Stimulated activated CD4-positive, alpha-beta T cell treated with anti-CD3 and anti-CD28 coated beads, TNF-alpha, amount 100 ng/mL, for 4 hours (primary cell): ENCODE measurements around the gene SMCO2.
"Not testable (repeated sequence)": the region's sequence is repeated elsewhere in the genome, so short reads cannot be mapped to it uniquely, and the experiment has no call there.

ENCODE experiments used
- DNase-seq, 3 experiments: peaks; one replicate each; pipeline ENCODE4 v3.0.0-alpha.2; 2020; ENCODE audit warnings: low read depth in 3 of 3

The SMCO2 gene

DNA sequence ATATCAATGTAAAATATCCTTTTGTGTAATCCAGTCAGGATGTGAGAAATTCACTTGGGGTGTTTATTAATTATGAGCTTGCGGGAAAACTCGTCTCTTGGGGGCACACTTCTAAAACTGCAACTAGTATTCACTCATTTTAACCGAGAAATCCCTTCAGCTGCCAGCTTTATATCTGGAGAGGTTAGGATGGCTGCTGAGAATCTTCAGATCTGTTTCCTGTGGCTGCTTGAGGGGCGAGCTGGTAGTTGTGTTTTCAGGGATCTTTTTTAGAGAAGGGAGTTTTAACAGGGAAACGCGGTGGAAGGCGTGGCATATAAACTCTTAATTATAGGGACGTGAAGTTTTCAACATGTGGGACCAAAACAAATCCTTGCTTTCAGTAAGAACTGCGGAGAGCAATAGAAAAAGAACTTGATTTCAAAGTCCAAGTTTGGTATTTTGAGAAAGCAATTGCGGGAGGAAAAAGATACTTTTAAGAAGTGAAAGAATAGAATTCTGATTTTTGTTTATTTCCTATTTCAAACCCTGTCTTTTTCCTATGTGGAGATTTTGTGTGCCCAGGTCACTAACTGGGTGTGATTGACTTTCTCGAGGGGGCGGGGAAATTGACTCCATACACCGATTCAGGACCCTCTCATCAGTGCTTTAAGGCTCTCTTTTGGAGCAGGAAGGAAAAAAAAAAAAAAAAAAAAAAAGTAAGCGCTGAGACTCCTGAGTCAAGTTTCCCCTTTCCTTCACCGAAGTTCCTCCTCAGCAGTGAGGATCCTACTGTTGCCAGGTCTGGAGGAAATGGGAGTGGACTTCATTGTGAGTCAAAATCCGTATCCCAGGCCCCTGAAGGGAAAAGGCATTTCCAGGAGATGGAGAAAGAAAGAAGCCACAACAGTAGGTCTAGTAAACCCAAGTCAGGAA, 78.6 kb downstream of the SMCO2 start:
- no peak for DNase-seq

DNA sequence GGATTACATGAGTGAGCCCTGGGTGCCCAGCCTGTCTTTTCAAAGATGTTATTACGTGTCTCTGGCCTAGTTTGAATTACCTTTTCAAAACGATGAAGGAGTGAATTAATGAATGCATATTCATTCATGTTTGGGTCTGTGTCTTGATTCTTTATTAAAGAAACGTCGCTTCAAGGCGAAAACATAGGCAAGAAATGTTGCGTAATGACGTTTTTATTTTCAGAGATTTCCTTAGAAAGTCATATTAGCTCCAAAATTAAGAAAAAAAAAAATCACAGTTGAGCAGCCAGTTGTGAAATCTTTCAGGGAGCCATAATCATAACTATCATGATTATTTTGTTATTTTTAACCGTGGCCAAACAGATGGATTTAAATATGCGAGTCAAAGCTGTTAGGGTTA, 81.0 kb downstream of the SMCO2 start:
- DNase-seq, result no peak

DNA sequence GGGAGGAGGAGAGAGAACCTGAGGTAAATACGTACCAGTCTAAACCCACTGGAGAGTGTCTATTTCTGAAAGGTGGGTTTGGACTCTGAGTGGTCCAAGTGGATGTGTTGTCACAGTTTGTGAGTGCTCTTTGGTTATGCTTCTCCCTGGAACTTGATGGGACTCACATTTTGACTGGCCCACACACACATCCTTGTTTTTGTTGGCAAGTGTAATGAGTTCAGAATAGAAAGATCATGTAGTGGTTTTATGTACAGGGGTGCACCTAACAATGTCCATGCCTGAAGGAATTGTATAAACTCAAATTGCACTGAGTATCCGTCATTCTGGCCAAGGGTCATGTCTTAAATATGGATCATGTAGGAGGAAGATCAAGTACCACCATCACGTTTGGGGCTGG, 82.3 kb downstream of the SMCO2 start:
- no peak for DNase-seq

DNA sequence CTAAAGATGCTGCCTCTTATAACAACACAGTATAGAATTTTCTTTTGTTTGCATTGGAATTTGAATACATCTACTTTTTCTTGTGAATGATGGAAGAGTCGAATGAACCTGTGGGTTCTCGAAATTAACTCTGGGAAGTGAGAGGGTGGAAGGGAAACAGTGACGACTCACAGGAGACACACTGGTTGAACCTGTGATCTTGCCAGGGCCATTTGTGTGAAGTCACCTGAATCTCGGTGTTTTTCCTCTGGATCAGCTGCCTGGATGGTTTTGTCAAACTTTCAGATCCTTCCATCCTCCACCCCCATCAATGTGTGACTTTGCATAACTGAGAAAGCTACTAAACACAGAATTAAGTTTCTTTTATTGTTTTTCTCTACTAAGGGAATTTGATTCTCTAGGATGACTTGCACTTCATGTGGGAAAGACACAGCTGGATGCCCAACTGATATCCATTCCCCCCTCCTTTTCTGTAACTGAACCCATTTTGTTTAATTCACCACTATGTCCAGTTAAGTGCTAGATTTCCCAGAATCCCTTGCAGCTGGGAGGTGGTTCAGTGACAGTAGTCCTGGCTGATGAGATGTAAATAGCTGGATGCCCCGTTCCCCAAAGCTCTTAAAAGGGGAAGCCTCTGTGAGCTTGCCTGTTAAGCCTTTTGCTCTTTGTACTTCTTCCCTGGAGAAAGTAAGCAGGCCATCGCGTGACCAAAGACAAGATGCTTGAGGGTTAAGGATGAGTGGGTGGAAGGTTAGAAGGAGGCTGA, 83.8 kb downstream of the SMCO2 start:
- no peak for DNase-seq

DNA sequence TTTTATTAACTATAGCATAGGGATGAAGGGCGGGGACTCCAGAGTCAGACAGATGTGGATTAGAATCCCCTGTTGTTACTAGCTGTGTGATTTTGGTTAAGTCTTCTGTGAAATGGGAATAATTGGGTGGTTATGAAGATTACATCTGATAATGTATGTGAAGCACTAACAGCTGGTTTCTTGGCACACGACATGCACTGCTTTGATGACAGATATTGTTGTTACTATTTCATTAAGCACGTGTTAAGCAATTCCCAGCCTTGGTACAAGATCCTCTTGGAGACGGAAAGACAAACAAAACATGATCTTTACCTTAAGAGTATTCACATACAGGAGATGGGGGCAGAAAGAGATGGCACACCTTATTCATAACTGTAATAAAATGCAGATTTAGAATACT, 85.4 kb downstream of the SMCO2 start:
- no peak for DNase-seq

DNA sequence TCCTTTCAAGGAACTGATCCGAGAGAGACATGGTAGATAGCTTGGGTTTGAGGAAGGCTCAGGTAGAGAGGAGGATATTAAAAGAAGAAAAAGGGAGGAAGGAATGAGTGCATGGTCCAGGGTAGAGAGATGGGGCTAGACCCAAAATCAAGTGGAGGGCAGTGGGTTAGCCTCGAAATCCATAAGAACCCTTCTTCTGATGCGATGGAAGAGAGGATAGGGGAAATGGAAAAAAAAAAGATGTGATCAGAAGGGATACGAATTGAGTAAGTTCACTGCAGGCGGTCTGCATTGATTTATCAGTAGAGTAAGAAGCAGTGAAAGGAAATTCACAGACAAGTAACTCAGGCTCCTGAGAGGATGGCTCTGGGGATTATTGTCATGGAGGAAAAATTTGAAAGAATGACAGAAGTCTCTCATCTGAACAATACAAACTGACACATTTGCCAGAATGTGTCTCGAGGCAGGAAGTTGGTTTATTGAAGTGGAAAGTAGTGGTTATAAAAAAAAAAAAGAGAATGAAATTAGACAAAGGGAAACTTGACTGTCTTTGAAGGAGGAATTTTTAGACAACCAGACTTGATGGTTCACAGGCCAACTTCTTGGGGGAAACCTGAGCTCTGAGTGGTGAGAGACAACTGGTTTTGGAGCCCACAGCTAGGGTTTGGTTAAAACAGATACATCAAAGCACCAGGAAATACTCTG, 87.7 kb downstream of the SMCO2 start:
- DNase-seq, result no peak

DNA sequence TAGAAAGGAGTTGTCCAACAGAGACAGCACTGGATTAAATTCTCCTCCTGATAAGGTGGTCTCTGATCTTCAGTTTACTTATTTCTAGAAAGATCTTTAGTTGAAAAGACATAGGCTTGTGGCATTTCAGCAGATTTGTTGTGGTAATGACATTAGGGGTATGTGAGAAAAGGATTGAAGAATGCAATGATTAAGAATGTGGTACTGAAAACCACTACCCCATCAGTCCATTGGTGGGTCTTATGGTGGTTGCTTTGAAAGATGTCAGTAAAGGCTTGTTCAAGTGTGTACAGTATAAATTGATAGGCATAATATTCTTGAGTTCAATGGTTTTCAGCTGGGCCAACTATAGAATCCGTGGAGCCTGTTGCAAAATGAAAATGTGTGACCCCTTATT, 88.2 kb downstream of the SMCO2 start:
- DNase-seq, result no peak

DNA sequence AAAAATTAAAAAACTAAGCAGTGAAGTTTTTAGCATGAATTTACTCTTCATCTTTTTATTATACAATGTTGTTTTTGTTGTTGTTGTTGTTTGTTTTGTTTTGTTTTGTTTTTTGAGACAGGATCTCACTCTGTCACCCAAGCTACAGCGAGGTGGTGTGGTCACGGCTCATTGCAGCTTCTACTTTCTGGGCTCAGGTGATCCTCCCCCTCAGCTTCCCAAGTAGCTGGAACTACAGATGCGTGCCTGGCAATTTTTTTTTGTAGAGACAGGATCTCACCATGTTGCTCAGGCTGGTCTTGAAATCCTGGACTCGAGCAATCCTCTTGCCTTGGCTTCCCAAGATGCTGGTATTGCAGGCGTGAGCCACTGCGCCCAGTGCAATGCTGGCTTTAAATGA, 88.8 kb downstream of the SMCO2 start:
- no peak for DNase-seq

DNA sequence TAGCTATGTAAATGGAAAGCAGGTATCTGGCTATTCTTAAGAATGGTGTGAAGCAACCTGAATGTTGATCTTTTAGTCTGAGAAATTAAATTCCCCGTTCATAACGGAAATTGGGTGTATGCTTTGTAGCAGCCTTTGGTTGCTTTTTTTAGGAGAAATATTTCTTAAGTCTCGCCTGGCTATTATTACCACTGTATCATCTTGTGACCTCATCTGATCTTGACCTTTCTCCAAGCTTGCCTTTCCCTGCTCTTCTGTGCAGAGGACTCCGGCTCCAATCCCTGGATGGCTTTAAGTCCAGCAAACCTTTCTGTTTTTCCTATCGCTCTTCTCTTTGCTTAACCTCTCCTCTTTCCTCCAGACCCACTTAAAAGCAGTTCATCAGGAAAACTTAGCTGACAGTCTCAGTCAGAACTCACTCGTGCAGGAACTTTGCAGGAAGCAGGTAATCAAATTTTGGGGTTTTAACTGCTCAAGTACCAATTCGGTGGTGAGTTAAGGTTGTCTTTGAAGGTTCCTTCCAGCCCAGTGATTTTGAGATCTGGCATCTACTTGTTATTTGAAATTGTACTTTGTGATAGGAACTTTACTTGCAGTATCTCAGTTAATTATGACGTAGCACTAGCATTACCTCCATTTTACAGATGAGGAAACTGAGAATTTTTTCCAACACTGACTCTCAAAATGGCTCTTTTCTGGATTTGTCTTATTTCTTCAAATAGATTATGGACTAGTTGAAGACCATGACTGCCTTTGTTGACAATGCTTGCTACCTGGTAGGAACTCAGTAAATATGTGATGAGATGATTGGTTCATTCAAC, 91.5 kb downstream of the SMCO2 start:
- DNase-seq, result no peak

DNA sequence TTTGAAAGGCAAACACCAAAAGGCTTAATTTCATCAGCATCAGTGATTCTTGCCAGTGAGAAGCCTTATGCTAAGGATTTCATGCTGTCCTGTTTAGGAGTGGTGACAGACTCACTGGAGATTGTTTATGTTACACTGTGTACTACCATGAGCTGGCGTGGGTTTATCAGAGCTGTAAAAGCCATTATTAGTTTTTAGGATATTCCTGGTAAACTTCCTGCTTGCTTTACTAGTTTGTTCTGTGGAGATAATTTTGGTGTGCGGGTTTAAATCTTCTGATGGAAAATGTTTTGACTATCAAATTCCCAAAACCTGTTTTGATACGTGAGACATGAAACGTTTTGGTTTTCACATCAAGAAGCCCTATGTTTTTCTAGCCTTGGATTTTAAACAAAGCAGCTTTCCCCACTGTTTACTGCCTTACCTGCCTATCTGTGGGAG, 92.7 kb downstream of the SMCO2 start:
- DNase-seq, result no peak

DNA sequence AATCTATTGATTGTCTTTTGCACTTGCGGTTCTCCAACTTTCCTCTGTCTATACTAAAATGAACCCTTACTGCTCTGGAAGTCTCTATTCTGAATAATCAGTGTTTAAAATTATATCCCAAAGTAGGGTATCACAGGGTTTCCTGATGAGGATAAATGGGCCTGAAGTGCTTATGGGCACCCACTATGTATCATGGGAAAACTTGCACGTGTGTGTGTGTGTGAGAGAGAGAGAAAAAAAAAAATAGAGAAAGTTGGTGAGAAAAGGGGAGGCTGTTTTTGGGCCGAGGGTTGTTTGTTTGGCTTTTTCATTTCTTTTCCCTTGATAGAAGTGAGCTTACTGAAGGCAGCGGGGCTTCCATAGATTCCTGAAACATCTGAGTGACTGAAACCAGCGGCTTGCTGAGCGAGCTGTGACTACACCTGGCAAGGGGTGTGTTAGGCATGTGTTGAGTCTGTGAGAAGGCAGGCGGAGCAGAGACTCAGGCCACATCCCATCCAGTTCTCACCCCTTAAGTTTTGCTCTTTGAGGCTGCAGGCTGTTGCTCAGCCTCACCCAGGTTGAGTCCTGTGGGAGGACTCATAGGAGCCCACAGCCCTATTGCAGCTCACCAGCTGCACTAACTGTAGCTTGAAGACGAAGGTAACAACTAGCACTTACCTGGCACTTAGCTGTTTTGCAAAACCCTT, 94.6 kb downstream of the SMCO2 start:
- no peak for DNase-seq

DNA sequence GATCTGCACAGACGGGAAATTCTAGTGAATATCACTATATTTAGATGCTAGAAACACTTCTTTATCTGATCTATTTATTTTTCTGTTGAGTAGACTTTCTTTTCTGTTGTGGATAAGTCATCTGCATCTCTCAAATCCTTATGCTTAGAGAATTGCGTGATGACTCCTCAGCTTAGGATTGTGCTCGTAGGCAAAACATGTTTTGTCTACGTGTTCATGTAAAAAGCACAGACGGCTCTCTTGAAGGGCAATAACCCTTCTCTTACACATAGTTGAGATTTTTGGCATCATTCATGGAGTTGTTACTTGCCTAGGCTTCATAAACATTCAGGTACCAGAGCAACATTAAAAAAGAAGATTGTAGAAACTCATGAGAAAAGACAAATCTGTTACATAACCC, 96.1 kb downstream of the SMCO2 start:
- no peak for DNase-seq

DNA sequence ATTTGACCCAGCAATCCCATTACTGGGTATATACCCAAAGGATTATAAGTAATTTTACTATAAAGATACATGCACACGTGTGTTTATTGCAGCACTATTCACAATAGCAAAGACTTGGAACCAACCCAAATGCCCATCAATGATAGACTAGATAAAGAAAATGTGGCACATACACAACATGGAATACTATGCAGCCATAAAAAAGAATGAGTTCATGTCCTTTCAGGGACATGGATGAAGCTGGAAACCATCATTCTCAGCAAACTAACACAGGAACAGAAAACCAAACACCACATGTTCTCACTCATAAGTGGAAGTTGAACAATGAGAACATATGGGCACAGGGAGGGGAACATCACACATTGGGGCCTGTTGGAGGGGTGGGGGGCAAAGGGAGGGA, 98.3 kb downstream of the SMCO2 start:
- DNase-seq, result not testable (repeated sequence)

DNA sequence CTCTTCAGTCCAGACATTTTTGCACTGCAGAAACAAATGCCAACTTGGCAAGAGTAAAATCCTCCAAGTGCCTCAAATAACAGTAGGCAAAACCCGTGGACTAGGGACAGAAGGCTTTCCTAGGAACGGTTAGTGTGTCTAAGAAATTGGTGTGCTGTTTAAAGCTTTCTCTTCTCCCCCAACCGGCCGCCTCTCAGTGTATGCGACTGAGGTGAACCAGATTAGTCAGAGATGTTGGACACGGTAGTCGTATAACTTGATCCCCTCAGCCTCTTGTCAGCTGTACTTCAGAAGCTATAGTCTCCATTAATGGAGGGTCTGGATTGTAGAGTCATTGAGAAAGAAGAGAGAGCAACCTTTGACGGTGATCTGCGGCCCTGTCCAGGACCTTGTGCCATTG, 99.1 kb downstream of the SMCO2 start:
- no peak for DNase-seq

DNA sequence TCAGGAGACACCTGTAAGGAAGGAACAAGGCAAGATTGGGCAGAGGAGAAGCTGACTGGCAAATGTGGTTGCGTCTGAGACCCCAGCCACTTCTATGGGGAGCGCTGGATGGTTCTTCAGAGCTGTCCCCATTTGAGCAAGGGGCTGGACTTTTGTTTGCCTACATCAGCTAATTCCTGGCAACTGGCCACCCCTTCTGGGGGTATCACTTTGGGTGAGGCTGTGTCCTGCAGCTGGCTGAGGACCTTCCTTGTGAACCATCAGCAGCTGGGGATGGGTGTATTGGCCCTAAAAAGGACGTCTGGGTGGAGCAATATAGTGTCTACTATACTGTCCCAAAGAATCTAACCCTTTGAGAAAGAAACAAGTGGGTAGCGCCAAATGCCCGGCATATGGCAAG, 101.1 kb downstream of the SMCO2 start:
- no peak for DNase-seq

DNA sequence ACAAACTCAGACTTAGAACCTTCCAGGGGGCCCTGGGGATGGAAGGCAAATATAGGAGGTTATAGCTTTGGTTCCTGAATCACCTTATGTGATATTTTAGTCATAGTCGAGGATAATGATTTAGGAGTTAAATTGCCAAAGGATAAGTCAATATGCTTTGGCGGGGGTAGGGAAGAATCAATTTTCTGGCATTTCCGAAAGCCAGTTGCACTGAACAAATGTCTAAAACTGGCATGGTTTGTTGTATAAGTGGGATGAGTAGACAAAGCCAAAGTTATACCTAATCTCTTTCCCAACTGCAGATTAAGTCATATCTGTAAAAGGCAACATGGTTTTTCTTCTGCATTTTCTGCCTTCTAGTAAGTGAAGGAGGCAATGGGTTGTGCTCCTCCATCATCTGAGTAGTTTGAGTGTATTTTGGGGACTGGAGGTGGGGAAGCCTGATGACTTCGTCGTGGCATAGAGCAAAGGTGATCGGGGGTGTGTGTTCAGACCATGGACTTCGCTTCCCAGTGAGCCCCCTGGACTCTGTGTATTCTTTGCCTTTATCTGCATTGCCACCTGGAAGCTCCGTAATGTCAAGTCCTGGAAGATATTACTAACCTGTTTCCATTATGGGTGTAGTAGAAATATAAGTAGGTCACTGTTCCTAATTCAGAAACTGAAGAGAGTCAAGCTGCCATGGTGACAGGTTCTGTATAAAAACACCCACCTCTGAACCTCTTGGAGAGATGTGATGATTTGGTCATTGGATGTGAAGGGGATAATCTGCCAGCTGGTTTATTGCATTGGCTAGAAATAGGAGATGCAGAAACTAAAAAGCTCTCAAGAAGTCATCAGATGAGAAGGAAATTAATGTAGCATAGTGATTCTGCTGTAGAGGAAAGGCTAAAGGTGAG, 102.0 kb downstream of the SMCO2 start:
- no peak for DNase-seq

DNA sequence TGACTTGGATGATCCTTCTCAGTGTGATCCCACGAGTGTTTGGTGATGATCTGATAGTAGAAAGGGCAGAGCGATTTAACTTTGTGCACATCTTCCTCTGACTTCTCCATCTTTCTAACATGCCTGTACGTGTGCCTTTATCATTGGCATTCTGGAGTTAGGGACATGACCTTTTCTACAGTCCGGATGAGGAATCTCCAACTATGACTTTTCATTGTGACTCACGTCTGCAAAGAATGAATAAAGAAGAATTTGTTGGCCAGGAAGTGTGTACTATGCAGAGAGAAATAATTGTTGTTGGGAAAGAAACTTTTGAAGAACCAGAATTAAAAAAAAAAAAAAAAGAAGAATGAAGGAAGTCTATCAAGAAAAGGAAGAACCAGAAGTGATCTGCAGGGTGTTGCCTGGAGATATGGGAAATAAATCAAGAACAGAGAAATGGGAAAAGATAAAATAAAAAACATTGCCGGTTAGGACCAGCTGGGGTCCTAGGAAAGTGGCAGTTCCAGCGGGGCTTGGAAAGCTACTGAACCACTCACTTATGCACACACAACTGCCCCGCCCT, 102.8 kb downstream of the SMCO2 start:
- no peak for DNase-seq

DNA sequence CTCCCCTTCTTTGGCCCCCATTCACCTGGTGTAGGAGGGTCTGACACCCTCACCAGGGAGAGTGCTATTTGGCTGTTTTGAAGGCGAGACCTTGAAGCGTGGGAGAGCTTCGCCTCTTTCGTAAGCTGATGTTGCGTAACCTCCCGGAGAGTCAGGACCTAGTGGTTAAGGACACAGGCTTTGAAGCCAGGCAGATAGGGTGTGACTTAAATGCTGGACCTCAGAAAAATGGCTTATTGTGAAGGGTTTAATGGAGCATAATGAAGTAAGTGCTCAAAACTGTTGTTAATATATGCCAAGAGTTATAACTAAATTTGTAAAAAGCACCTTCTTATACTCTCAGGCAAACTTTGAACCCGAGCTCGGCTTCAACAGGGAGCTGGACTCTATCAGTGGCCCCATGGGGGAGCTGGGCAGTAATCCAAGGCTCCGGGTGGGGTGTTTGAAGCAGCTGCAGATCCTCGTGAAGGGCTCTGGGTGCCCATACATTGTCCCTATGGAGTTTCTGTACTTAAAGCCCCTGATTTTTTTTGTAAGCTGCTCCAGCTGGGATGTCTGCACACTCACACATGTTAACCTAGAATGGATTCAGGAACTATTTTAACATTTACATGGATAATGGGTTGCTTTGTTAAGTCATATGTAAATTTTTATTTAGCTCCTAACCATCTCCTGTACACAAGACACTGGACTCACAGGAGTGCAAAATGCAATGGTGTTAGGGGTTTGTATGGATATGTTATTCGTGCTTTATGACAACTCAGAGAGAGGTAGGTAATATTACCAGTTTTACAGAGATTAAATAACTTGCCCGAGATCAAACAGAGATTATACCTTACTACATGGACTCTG, 103.5 kb downstream of the SMCO2 start:
- no peak for DNase-seq

DNA sequence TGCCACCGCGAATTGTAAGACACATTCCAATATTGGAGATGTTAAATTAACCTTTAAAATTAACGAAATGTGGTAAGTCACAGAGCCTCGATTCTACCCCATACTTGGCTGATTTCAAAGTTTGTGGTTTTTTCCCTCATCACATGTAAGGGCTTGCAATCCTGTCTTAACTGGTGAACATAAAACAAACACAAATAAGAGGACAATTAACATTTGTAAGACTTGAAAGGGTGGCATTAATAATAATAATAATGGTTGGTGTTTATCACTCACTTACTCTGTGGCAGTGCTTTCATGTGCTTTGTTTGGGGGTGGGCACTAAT, 104.1 kb downstream of the SMCO2 start:
- no peak for DNase-seq
